Stimulated activated CD4-positive, alpha-beta T cell treated with anti-CD3 and anti-CD28 coated beads, Interleukin-12 subunit alpha, Interleukin-12 subunit beta, amount 100 ng/mL, for 48 hours (primary cell): Measurements from ENCODE around the gene ADGRV1.
"Not testable (repeated sequence)": the region's sequence is repeated elsewhere in the genome, so short reads cannot be mapped to it uniquely, and the experiment has no call there.

Experiments used
- DNase-seq, 3 donors: peaks; one replicate each; pipeline ENCODE4 v3.0.0-alpha.2; 2020; ENCODE audit warnings: low read depth in 2 of 3, low spot score in 1 of 3

Gene ADGRV1

DNA sequence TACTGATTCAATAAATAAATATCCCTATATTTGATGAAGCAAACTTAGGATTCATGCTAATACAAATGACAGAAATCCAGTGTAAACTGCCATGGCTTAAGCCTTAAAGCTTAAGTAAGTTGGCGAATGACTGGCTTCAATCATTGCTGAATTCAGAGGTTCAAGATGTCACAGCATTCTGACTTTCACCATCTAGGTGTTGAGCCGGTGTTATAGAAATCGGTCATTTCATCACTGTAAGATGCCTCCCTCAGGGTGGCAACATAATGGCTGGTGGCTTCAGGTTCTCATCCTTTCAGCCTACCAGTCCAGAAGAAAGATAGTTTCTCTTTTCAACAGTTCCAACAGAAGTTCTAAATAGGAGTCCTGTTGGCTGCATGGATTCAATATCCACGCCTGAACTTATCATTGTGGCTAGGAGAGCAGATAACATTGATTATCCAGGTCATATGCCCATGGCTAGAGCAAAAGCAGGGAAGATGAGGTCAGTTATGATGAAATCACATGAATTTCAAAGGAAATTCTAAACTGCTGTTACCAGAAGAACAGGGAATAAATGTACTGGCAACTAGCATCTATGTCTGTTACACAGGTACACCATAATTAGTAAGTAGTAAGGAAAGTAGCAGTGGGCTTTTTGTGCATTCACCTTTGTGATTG is 460.2 kb downstream of the ADGRV1 start:
- DNase-seq: no peak

DNA sequence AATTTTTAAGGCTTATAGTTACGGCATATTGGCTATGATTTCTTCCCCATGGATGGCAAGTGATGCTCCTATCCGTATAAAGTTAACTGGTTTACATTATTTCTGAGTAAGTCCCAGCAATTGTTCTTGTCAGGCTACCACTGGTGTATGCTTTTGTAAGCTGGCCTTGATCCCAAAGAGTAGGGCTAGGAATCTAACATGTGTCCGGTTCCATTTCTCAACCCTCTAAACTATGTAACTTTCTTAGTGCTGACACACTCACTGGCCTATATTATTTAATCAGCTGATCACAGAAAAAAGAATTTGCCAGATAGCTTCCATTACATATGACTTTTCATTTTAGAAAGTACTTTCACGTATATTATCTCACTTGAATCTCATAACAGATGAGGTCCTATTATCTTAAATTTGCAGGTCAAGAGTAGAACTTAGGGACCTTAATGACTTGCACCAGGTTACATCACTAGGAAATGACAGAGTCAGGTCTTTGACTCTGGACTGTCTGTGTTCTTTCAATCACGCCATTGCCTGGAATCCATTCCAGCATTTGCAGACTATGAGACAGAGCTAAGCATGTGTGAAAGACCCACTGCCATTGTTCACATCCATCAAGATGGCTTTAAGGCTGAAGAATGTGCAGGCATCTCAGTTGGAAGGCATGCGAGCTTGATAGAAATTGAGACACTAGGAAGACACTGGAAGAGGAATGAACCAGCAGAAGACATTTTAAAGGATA is 461.6 kb downstream of the ADGRV1 start:
- no peak for DNase-seq

DNA sequence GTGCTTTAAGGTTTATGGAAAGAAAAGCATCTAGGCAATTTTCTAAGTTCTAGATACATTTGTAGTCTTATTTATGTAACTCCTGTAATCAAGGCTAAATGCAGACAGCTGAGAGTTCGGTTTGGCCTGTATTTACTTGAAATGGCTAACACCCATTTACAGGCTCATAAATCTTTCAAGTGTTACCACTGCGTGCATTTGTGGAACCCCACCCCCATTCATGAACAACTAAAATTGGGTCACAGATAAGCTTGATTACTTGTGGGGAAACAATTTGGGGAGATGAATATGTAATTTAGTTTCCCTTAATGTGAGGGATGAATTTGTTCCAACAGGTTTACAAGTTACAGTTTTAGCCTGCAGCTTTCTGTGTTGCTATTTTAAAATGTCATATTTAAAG is 463.9 kb downstream of the ADGRV1 start:
- DNase-seq: no peak

DNA sequence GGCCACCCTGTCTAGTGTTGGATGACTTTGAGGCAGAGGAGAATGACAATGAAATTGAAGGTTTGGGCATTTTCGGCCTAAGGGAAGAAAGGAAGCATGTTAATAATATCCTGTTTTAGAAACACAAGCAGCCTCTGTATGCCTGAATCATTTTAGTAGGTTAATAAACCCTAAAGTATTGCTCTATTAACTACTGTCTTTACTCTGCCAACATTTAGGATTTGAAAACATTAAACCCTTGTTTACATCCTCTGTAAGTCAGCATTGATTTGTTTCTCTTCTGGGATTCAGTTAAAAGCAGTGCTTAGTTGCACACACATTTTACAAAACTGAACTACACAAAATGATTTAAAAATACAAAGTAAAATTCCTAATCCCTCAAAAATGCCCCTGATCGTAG is 465.6 kb downstream of the ADGRV1 start:
- no peak for DNase-seq

DNA sequence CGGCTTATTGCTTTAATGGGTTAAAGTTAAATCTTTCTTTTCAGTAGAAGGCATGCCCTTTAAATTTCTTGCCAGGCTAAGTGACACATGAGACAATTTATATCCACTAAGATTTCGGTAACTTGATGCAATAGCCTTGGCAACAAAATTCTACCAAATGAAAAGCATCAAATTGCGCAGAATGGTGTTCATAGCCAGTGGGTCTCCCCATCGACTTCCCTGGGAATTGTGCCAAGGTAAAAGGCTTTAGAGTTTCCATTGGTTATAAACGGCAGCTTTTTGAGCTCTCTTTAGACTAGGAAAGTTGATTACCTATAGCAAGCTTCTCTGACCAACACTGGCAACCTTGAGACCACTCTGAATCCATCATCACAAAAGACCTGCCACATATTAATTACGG is 466.1 kb downstream of the ADGRV1 start:
- DNase-seq: no peak

DNA sequence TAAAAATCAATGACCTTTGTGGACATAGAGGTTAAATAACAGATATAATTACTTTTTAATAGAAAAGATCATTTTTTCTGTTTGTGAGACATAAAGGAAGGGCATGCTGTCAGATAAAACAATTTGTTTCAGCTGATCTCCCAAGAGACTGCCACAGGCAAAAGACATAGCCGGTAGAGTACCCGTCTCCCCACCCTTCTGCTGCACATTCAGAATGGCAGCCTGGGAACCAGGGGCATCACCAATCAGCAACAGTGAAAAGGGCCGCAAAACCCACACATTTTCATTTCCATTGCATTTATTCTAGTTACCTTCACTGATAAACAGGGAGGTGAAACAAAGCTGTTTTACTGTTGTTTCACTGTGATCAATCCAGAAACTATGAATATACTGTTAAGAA is 466.9 kb downstream of the ADGRV1 start:
- DNase-seq: no peak

DNA sequence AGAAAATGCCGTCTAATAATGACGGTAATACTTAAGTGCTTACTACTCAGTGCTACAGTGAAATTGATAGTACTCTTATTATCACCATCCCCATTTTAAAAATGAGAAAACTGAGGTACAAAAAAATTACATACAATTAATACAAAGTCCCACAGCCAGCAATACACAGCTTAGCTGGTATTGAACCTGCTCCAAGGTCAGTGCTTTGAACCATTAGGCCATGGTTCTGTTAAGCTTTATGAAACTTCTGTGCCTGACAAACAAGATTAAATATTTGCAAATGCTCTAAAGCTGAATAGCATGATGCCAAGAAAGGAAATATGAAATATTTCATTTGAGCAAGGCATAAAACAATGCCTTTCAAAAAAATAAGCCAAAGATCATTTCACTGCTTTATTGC is 467.4 kb downstream of the ADGRV1 start:
- DNase-seq: no peak

DNA sequence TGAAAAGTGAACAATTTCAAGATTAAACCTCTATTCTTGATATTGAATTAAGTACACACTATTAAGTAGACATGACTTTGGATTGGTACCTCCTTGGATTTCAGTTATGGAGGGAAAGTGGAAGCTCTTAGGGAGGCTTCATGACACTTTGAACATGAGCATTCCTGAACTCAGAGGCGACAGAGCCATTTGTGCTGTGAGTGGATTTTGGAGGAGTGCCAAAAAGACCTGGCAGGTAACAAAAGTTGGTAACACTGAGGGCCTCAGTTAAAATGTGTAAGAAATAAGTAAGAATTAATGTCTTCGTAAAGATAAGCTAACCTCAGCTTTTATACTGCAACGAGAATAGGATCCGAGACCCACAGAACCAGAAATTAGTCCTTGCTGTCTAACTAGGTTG is 467.9 kb downstream of the ADGRV1 start:
- DNase-seq: no peak

DNA sequence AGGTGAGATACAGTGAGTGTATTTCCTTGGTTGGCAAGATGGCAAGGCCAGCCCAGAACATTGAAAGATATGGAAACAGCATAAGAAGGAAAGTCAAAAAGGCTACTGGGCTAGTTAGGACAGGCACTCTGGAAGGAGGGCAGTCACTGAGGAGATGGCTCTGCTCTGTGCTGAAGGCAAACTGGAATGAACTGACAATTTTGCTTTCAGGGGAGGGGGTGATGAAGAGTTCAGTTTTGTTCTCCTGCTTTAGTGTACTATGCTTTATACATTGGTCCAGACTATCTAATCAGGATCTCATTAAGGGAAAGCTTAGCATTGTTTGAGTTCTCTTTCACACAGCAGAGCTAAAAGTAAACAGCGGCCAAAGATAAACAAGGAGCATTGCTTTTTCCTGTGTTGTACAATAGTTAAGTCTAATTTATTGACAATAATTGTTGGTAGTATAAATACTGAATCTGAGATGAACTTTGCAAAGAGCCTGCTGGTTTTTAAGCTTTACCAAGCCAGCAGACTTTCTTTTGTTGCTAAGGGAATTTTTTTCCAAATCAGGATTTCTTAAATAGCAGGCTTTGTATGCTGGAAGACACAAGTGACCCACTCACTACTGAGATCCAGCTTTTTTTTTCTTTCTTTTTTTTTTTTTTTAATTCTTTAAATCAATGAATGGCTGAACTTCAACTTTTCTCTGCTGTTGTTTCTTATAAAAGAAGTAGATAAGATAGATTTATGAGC is 469.0 kb downstream of the ADGRV1 start:
- no peak for DNase-seq

DNA sequence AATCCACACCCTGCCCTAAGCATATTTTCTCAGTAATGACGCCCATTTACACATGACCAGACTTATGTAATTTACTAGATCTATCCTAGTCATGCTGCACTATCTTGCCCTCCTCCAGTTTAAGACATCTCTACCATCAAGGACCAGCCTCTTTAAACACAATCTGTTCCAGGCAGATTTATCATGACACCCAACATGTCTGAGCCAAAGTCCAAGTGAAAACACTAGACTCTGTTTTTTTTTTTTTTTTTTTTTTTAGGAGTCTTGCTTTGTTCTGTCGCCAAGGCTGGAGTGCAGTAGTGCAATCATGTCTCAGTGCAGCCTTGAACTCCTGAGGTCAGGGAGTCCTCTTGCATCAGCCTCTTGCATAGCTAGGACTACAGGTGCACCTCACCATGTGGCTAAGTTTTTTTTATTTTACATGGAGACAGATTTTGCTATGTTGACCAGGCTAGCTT is 469.9 kb downstream of the ADGRV1 start:
- DNase-seq: no peak

DNA sequence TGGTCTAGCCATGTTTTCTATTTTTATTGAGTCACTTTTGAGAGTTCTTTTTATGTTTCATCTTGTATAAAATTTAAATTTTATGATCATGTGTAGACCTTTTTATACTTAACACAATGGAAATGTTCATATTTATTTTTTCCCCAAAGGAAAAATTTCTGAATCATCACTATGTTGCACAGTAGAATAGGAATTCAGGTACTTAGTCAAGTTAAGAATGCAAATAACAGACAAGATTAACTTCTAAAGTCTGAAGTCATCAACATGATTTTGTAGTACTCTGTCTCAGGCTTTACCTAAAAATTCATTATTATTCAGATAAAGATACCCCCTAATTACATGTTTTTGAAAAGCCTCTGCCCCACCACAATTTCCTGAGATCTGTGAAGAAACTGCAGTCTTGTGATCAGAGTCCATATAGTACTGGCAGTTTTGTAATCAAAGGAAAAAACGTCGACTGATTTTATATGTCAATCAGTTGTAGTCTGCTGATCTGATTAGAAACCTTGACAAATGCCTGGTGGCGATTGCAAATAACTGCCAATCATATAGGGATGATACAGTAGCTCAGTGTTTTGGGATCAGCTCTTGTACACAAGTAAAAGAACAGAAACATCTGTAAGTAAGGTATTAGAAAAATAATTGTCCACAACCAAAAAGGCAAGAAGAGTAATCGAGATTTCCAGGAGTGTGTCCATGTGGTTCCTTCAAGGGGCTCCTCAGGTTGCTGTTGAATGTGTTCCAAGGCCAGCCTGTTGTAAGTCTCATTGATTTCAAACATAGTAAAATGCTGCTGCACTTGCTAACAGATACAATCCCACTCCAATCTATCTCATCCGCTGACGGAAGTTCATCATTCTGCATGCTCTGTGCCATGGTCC is 472.2 kb downstream of the ADGRV1 start:
- DNase-seq: no peak

DNA sequence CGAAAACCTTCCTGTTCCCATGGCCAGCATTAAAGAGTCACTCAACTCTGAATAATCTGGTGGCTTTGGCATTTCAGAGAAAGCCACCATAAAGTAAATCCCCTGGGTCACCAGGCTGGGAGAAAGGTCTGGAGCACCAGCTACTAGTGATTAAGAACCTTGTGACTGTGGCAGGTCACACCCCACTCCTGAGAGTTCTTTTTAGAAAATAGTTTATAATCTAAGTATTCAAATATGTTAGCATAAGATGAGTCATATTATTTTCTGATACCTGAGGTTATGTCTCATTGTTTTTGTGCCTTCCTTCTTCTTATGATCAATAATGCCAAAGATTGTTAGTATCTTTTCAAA is 472.8 kb downstream of the ADGRV1 start:
- no peak for DNase-seq

DNA sequence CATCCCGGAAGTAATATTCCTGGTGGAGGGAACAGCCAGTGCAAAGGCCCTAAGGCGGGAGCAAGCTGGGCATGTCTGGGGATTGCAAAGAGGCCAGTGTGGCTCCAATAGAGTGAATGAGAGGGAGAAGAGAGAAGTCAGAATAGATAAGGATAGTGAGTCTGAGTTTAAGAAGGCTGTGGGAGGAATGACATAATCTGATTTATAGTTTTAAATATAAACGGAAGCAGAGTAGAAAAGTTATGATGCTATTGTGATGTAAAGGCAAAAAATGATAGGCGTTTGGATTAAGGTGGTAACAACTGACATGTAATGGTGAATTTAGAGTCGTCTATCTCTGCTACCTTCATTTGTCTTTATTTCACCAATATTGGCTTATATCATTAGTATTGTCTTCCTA is 473.5 kb downstream of the ADGRV1 start:
- no peak for DNase-seq

DNA sequence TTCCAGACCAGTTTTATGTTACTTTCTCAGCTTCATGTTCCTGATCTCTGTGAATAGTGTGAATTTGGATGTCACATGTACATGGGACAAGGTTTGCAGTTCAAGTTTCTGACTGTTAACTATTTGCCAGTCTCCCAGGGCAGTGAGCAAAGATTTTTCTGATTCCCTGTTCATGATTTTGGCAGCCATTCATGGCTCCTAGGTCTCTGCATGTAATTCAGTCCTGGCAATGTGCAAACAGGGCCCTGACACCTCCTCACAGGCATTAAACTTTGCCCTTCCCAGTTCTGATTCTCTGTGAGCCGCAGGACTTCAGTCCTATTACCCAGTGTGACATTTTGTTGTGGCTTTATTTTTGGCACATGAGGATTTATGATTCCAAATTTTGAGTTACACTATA is 474.8 kb downstream of the ADGRV1 start:
- DNase-seq: no peak

DNA sequence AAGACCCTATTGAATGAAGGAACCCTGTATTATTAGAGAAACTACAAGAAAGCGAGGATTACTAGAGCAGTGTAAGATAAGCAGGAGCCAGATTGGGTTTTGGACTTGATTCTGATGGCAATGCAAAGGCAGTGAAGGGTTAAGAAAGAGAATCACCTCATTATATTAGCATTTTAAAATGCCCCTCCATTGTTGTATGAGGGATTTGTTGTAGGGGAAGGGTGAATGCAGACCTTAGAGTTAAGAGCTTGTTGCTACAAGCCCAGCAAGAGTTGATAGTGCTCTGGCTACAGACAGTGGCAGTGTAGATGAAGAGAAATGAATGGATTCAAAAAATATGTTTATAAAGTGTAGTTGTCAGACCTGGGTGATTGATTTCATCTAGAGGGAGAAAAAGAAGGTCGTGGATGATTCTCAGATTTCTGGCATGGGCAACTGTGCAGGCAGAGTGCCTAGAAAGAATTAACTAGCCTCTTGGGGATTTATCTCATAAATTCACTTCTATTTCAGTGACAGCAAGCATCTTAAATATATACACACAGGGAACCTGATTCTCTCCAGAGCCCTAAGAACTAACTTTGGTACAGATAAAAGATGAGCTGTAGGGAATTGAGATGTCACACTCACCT is 479.7 kb downstream of the ADGRV1 start:
- DNase-seq: no peak

DNA sequence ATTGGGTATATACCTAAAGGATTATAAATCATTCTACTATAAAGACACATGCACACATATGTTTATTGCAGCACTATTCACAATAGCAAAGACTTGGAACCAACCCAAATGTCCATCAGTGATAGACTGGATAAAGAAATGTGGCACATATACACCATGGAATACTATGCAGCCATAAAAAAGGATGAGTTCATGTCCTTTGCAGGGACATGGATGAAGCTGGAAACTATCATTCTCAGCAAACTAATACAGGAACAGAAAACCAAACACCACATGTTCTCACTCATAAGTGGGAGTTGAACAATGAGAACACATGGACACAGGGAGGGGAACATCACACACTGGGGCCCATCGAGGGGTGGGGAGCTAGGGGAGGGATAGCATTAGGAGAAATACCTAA is 482.5 kb downstream of the ADGRV1 start:
- not testable (repeated sequence) for DNase-seq

DNA sequence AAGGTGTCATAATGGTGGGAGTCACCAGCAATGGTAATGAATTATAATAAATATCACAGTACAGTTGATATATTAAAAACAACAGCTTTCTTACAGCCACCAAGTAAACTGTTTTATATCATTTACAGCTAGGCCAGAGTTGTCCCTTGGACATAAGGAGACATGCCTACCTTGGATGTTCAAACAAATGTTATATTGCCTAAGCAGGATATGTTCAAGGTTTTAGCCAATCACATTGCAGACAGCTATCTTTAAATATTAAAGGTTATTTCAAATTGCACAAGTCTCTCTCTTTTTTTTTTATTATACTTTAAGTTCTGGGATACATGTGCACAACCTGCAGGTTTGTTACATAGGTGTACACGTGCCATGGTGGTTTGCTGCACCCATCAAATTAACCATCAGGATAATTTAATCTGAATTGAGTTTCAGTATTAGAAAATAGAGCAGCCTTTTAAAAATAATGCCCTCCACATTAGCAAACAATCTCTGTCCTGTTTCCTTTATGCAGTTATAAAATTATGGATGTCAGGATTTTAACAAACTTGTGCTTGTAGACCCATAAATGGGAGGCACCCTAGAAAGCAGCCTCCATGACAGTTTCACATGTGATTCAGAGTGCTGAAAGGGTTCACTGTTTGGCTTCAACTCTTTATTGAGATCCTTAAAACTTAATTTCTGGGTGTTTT is 483.8 kb downstream of the ADGRV1 start:
- DNase-seq: no peak

DNA sequence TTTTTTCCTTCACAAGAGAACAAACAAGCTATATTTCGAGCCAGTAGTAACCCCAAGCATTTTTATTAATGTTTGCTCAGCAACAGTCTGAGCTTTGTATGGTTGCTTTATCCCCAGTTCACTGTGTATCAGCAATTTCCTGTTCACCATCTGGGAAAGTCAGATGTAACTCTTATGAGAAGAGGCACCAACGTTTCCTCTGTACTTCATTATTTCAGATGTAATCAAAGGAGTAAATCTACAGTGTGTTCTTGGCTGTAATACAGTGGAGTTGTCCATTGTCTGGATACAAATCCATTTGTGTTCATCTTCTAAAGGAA is 484.3 kb downstream of the ADGRV1 start:
- DNase-seq: no peak

DNA sequence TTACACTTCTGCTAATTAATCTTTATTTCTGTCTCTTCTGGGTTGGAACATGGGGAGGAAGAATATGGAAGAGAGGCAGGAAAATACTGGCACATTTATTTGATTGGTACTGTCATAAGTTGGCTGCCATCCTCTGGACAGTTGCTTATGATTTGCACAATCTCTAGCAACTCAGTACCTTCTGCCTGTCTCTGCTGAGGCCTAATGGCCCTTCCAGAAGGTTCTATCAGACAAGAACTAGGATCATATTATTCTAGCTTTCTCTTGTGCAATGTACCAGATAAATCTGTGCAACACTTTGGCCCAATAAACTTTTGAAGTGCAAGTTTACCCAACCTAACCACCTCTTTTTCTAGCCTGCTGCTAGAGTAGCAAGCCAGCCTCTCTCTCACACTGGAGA is 489.5 kb downstream of the ADGRV1 start:
- no peak for DNase-seq

DNA sequence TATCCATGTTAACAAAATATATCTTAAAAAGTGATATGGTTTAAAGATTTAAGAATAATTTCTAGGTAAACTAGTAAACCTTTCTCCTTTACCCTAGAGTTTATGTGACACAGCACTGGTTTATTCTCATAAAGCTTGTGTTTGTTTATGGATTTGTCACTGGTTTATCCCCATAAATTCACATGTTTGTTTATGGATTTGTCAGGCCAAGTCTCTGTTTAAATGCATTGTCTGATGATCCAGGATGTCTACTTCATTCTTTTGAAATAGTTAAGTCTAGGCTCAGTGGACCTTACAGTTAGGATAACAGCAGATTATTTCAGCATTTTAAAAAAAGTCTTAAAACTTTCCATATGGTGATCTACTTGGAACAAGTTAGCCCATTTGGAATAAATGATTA is 490.5 kb downstream of the ADGRV1 start:
- no peak for DNase-seq

DNA sequence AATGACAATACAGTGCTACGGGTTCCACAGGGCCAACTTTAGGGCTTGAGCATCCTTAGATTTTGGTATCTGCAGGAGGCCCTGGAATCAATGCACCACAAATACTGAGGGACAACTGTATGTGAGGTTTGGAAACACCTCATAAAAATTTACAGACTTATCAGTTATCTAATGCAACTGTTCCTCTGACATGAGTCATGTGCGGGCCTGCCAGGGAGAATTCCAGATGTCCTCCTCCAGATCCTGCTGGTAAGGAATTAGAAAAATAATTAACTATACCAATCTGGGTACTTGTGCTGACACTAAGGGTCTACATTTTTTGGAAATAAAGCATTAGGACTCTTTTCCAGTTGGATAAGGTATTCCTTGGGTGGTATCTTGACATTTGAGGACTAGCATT is 491.2 kb downstream of the ADGRV1 start:
- no peak for DNase-seq
